ENCODE results near the gene PTPRM. TPM values are rescaled to one million over a fixed set of nuclear protein-coding genes. Genes with fewer than 3 reads are reported as not detected.

The PTPRM gene
- total RNA-seq, 1 experiment from 2014 or later: 1.6 TPM

- no peaks in the 10 kb centered on the region for H3K4me1 ChIP-seq (ENCODE audit: control insufficient read depth, insufficient read depth, low read length)
- intact Hi-C loops (cut with micrococcal nuclease; ENCODE audit: unreplicated experiment) (loop anchor here (10.0 kb wide), 1 partner anchor 63 kb away; no protein-coding TSS in a partner anchor), in situ Hi-C loops (cut with HindIII; ENCODE audit: low pct_unique_long_range_greater_than_20kb, low sequenced_read_pairs) (no loop called here)
- ChIA-PET POLR2A (no interaction called here), CTCF (no interaction called here)
- TF ChIP-seq CTCF (IDR thresholded peaks at IDR 0.05) (no peak), SIN3A (IDR thresholded peaks at IDR 0.05; ENCODE audit: borderline replicate concordance, insufficient read depth, low read depth, low read length) (no peak), TCF7L2 (IDR thresholded peaks at IDR 0.05; ENCODE audit: low read depth, low read length) (no peak), REST (IDR thresholded peaks at IDR 0.05; ENCODE audit: insufficient read depth in 1 of 2, low read depth in 2 of 2, low read length in 1 of 2) (no peak), POLR2AphosphoS5 (IDR thresholded peaks at IDR 0.05; ENCODE audit: low read depth, low read length) (no peak)
- BruUV-seq (replicated peaks): no TSS peak
- no peaks in the 10 kb centered on the region for H3K36me3 ChIP-seq (ENCODE audit: control insufficient read depth, insufficient read depth, low read length)
- H3K4me3 ChIP-seq (ENCODE audit: low read depth in 2 of 2, low read length in 2 of 2): no peak overlapping the region
- ATAC-seq (no peak), DNase-seq (ENCODE audit: low read depth, low spot score) (no peak)
- H3K9me3 ChIP-seq (ENCODE audit: control insufficient read depth, insufficient read depth, low read depth, low read length): no peaks in the 10 kb centered on the region
- no peak overlapping the region for H3K27ac ChIP-seq (ENCODE audit: low read length)
- H3K27me3 ChIP-seq (ENCODE audit: control insufficient read depth, insufficient read depth, low read length): peaks cover 6% of the 10 kb centered on the region
Observed at GRCh38 chr18:8381821-8382459, 814.8 kb downstream of the PTPRM start.

- no peak for TF ChIP-seq SIN3A (IDR thresholded peaks at IDR 0.05; ENCODE audit: borderline replicate concordance, insufficient read depth, low read depth, low read length)
- no peak for TF ChIP-seq POLR2AphosphoS5 (IDR thresholded peaks at IDR 0.05; ENCODE audit: low read depth, low read length)
- no peak for TF ChIP-seq REST (IDR thresholded peaks at IDR 0.05; ENCODE audit: insufficient read depth in 1 of 2, low read depth in 2 of 2, low read length in 1 of 2)
- no peak for TF ChIP-seq CTCF (IDR thresholded peaks at IDR 0.05)
- TF ChIP-seq TCF7L2 (IDR thresholded peaks at IDR 0.05; ENCODE audit: low read depth, low read length): no peak
- no TSS peak for BruUV-seq (replicated peaks)
- Histone ChIP-seq H3K4me3 (ENCODE audit: low read depth in 2 of 2, low read length in 2 of 2) (no peak overlapping the region), H3K4me1 (ENCODE audit: control insufficient read depth, insufficient read depth, low read length) (no peaks in the 10 kb centered on the region), H3K27ac (ENCODE audit: low read length) (no peak overlapping the region), H3K9me3 (ENCODE audit: control insufficient read depth, insufficient read depth, low read depth, low read length) (no peaks in the 10 kb centered on the region), H3K36me3 (ENCODE audit: control insufficient read depth, insufficient read depth, low read length) (no peaks in the 10 kb centered on the region), H3K27me3 (ENCODE audit: control insufficient read depth, insufficient read depth, low read length) (peaks cover 3% of the 10 kb centered on the region; the same call in 1 of the 2 replicates)
- in situ Hi-C loops (cut with HindIII; ENCODE audit: low pct_unique_long_range_greater_than_20kb, low sequenced_read_pairs): no loop called here
- ChIA-PET CTCF (no interaction called here), POLR2A (no interaction called here)
- DNase-seq (ENCODE audit: low read depth, low spot score) (no peak), ATAC-seq (no peak)
- intact Hi-C loops (cut with micrococcal nuclease; ENCODE audit: unreplicated experiment): loop anchor here (10.0 kb wide), 1 partner anchor 59 kb away; no protein-coding TSS in a partner anchor
Observed at GRCh38 chr18:8385400-8385799, 818.3 kb downstream of the PTPRM start.

Data from Panc1 (cell line).